GM12878 (cell line): ENCODE measurements around the gene PAFAH2. TPM values are rescaled to one million over a fixed set of nuclear protein-coding genes. Genes with fewer than 3 reads are reported as not detected.

Experiments
- ATAC-seq: fragments of 200-7000 bp; cut with Tn5 transposase; 3 replicates; pipeline ENCODE4 v1.9.1; 2020; ENCODE audit warnings: mild to moderate bottlenecking, moderate library complexity
- BruUV-seq: library from RNA; stranded (reverse); fragments of 400-500 nt; replicated peaks from 2 replicates; lab custom pipeline; 2021; lab: Mats Ljungman, UMichigan
- CTCF ChIA-PET: fragments of 300-600 bp; sonication (Branson Sonifier 250); formaldehyde crosslinking; extraction: SDS; loops from one replicate; lab custom pipeline; 2021; ENCODE audit warnings: inconsistent platforms; lab: Yijun Ruan, JAX
- POLR2A ChIA-PET: fragments of 350-600 bp; formaldehyde crosslinking; extraction: SDS; loops from one replicate; lab custom pipeline; 2021; ENCODE audit warnings: inconsistent platforms; lab: Charles Lee
- RAD21 ChIA-PET: fragments of 300-600 bp; sonication (Branson Sonifier 250); formaldehyde crosslinking; loops from one replicate; lab custom pipeline; 2023; ENCODE audit warnings: antibody characterized with exemption; ENCODE audit not compliant: unreplicated experiment; lab: Charles Lee
- SMC1A ChIA-PET: fragments of 300-600 bp; sonication (Branson Sonifier 250); formaldehyde crosslinking; loops from one replicate; lab custom pipeline; 2023; ENCODE audit not compliant: unreplicated experiment, uncharacterized antibody; lab: Charles Lee
- DNase-seq: peaks from one replicate; pipeline ENCODE4 v3.0.0-alpha.2; 2011; ENCODE audit warnings: low read depth, low spot score
- FAIRE-seq: peaks from 3 replicates; lab custom pipeline; 2011; peaks lifted over from hg19 to GRCh38; lab: Jason Lieb, UNC
- H2AFZ ChIP-seq: 2 replicates; pipeline ENCODE4 v1.6.0; 2011; ENCODE audit warnings: low read depth, low read length, control low read depth; ENCODE audit not compliant: control insufficient read depth
- H3K27ac ChIP-seq: 2 replicates; pipeline ENCODE4 v1.5.1; 2011; ENCODE audit warnings: control low read depth; ENCODE audit not compliant: control insufficient read depth, insufficient read depth
- H3K27me3 ChIP-seq, 2 experiments: replicated peaks in 1 of 2; 2 replicates each; pipeline versions ENCODE4 v1.6.0 to v1.6.1; 2011; ENCODE audit warnings: low read length in 1 of 2; ENCODE audit not compliant: control insufficient read depth in 2 of 2, insufficient read depth in 2 of 2
- H3K36me3 ChIP-seq, 2 experiments: 2 replicates each; pipeline ENCODE4 v1.5.1; 2011; ENCODE audit warnings: low read length in 1 of 2; ENCODE audit not compliant: control insufficient read depth in 2 of 2, insufficient read depth in 2 of 2
- H3K4me1 ChIP-seq: 2 replicates; pipeline ENCODE4 v1.6.1; 2011; ENCODE audit warnings: mild to moderate bottlenecking, low read length, moderate library complexity, mixed read lengths; ENCODE audit not compliant: control insufficient read depth, insufficient read depth
- H3K4me2 ChIP-seq: 2 replicates; pipeline ENCODE4 v1.6.0; 2011; ENCODE audit warnings: control low read depth; ENCODE audit not compliant: control insufficient read depth, insufficient read depth
- H3K4me3 ChIP-seq: fragments of 200-600 bp; sonication (generic); 2 replicates; pipeline ENCODE4 v1.5.1; 2016
- H3K79me2 ChIP-seq: 2 replicates; pipeline ENCODE4 v1.6.0; 2011; ENCODE audit warnings: low read length; ENCODE audit not compliant: control insufficient read depth, insufficient read depth
- H3K9ac ChIP-seq: 2 replicates; pipeline ENCODE4 v1.8.0; 2011; ENCODE audit warnings: low read length, control low read depth, mixed read lengths; ENCODE audit not compliant: control insufficient read depth, insufficient read depth
- H3K9me3 ChIP-seq: replicated peaks from 3 replicates; pipeline ENCODE4 v1.5.1; 2011; ENCODE audit warnings: mild to moderate bottlenecking, low read length; ENCODE audit not compliant: control insufficient read depth, insufficient read depth
- H4K20me1 ChIP-seq: 2 replicates; pipeline ENCODE4 v1.6.0; 2011; ENCODE audit not compliant: control insufficient read depth, insufficient read depth
- BHLHE40 ChIP-seq, 2 experiments: fragments of 450-650 bp in 1 of 2; IDR thresholded peaks; 2 replicates each; pipeline ENCODE4 v1.6.1; 2011 to 2017; ENCODE audit warnings: low read depth in 2 of 2, borderline replicate concordance in 1 of 2, improper control_type of control experiment in 1 of 2, low read length in 1 of 2, mild to moderate bottlenecking in 1 of 2
- KAT2A ChIP-seq: conservative IDR thresholded peaks from 2 replicates; pipeline ENCODE4 v1.6.1; 2011; ENCODE audit warnings: low read depth, low read length; ENCODE audit not compliant: control insufficient read depth
- POLR2AphosphoS5 ChIP-seq: IDR thresholded peaks from 2 replicates; pipeline ENCODE4 v1.6.1; 2011; ENCODE audit warnings: mild to moderate bottlenecking, low read length, inconsistent platforms
- WGBS: methylation state at CpG from one replicate; pipeline ENCODE4 v1.1.6; 2016; ENCODE audit warnings: low lambda C conversion rate; ENCODE audit not compliant: insufficient replicate concordance, insufficient coverage; ENCODE audit errors: missing lambda C conversion rate; 5-methylcytosine and 5-hydroxymethylcytosine counted together
- in situ Hi-C: fragments of 300-500 bp; cut with MboI; formaldehyde crosslinking; loops from 9 replicates; pipeline ENCODE4 v1.14.3; 2018; ENCODE audit warnings: mixed read lengths
- intact Hi-C: fragments of 100-400 bp; cut with micrococcal nuclease; formaldehyde crosslinking; loops from one replicate; pipeline ENCODE4 v1.14.2; 2022; ENCODE audit not compliant: unreplicated experiment
- polyA plus RNA-seq, 11 experiments: library from polyadenylated mRNA; depleted of rRNA in 4 of 11; unstranded in 6 of 11; stranded (reverse) in 5 of 11; fragments of >200 nt; fragmentation: Nextera tagmentation in 4 of 11; fragmentation: Illumina TruSeq in 1 of 11; extraction: Ambion mirVana in 4 of 11; extraction: Trizol in 1 of 11; gene quantifications; 1 replicate in 1 of 11; 2 replicates in 10 of 11; pipeline versions ENCODE4 v1.2.1 to v1.2.3, GENCODE V29; 2011 to 2016; ENCODE audit warnings: inconsistent platforms in 2 of 11, missing spikeins in 2 of 11, low read depth in 1 of 11
- total RNA-seq, 4 experiments: library from RNA; depleted of rRNA in 3 of 4; stranded (reverse); fragments of >200 nt in 3 of 4; fragmentation: Illumina TruSeq in 1 of 4; extraction: Trizol in 1 of 4; gene quantifications; 2 replicates each; pipeline versions ENCODE4 v1.2.1 to v1.2.3, GENCODE V29; 2013 to 2021
- TF ChIP-seq, protein P1 (sequence below): fragments of 450-650 bp; IDR thresholded peaks from 2 replicates; pipeline ENCODE4 v1.6.1; 2017; ENCODE audit warnings: mild to moderate bottlenecking
- TF ChIP-seq, protein P2 (sequence below): fragments of 450-650 bp; IDR thresholded peaks from 2 replicates; pipeline ENCODE4 v1.6.1; 2014; ENCODE audit warnings: mild to moderate bottlenecking
- TF ChIP-seq, protein P3 (sequence below): IDR thresholded peaks from 2 replicates; pipeline ENCODE4 v1.6.1; 2012; ENCODE audit warnings: improper control_type of control experiment, low read depth, low read length; ENCODE audit not compliant: insufficient replicate concordance

Gene PAFAH2
- total and polyA plus RNA-seq, 10 of the 15 experiments (the other 5 are each of a cell fraction or from before 2014, with no cell fraction given): 3.0 to 9.5 (median 6.5) TPM

DNA sequence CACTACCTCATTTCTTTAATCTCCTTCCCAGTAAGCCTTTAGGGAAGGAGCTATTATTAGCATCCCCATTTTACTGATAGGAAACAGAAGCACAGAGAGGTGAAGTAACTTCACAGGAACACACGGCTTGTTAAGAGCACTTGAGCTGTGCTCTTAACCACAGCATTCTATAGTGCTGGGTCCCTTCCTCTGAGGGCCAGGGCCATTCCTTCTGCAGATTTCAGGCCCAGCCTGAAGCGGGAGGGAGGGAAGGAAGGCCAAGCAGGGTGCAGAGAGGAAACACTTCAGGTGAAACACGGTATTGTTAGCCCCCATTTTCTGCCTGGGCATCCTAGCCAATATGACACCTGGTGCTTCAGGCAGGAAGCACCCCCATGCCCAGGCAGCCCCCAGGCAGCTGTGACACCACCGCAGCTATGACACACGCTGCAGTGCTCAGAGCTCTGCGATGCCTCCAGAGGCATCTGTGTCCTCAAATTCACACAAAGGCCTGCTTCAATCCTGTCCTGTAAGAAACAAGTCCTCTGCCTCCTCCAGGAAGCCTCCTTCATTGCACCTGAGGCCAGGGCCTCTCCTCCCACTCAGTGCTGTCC lies 19.2 kb upstream of the PAFAH2 start:
- intact Hi-C loops: no loop called here
- Histone ChIP-seq H3K36me3 (no peaks in the 10 kb centered on the region), H3K9ac (no peak overlapping the region), H3K79me2 (no peaks in the 10 kb centered on the region), H3K4me3 (no peak overlapping the region), H3K27me3 (no peaks in the 10 kb centered on the region; a peak in 3 of 4 replicates), H3K9me3 (no peaks in the 10 kb centered on the region), H4K20me1 (no peaks in the 10 kb centered on the region), H3K27ac (no peak overlapping the region), H3K4me2 (no peak overlapping the region), H2AFZ (no peak overlapping the region), H3K4me1 (peaks cover 8% of the 10 kb centered on the region; the same call in 1 of the 2 replicates)
- ChIA-PET SMC1A (interaction anchor here (0.7 to 1.3 kb wide), 3 partner anchors 9 to 180 kb away, joined by 3 read pairs; no protein-coding TSS in a partner anchor), POLR2A (no interaction called here), CTCF (interaction anchor here (1.3 to 1.9 kb wide), 2 partner anchors 13 to 19 kb away, joined by 4 to 7 read pairs; partner anchors contain the start of gene PAFAH2), RAD21 (interaction anchor here (0.5 to 1.7 kb wide), 3 partner anchors 19 to 174 kb away, joined by 4 to 6 read pairs (median 5); partner anchors contain the start of gene PAFAH2)
- no peak for DNase-seq
- ATAC-seq: no peak
- in situ Hi-C loops: no loop called here
- TF ChIP-seq KAT2A (no peak), BHLHE40 (IDR thresholded peaks at IDR 0.05; ENCODE audit: borderline replicate concordance in 1 of 2, low read depth in 2 of 2, low read length in 1 of 2) (no peak), POLR2AphosphoS5 (no peak)
- TF ChIP-seq, protein P1, sequence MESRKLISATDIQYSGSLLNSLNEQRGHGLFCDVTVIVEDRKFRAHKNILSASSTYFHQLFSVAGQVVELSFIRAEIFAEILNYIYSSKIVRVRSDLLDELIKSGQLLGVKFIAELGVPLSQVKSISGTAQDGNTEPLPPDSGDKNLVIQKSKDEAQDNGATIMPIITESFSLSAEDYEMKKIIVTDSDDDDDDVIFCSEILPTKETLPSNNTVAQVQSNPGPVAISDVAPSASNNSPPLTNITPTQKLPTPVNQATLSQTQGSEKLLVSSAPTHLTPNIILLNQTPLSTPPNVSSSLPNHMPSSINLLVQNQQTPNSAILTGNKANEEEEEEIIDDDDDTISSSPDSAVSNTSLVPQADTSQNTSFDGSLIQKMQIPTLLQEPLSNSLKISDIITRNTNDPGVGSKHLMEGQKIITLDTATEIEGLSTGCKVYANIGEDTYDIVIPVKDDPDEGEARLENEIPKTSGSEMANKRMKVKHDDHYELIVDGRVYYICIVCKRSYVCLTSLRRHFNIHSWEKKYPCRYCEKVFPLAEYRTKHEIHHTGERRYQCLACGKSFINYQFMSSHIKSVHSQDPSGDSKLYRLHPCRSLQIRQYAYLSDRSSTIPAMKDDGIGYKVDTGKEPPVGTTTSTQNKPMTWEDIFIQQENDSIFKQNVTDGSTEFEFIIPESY: no peak
- TF ChIP-seq, protein P2, sequence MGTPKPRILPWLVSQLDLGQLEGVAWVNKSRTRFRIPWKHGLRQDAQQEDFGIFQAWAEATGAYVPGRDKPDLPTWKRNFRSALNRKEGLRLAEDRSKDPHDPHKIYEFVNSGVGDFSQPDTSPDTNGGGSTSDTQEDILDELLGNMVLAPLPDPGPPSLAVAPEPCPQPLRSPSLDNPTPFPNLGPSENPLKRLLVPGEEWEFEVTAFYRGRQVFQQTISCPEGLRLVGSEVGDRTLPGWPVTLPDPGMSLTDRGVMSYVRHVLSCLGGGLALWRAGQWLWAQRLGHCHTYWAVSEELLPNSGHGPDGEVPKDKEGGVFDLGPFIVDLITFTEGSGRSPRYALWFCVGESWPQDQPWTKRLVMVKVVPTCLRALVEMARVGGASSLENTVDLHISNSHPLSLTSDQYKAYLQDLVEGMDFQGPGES: no peak
- TF ChIP-seq, protein P3, sequence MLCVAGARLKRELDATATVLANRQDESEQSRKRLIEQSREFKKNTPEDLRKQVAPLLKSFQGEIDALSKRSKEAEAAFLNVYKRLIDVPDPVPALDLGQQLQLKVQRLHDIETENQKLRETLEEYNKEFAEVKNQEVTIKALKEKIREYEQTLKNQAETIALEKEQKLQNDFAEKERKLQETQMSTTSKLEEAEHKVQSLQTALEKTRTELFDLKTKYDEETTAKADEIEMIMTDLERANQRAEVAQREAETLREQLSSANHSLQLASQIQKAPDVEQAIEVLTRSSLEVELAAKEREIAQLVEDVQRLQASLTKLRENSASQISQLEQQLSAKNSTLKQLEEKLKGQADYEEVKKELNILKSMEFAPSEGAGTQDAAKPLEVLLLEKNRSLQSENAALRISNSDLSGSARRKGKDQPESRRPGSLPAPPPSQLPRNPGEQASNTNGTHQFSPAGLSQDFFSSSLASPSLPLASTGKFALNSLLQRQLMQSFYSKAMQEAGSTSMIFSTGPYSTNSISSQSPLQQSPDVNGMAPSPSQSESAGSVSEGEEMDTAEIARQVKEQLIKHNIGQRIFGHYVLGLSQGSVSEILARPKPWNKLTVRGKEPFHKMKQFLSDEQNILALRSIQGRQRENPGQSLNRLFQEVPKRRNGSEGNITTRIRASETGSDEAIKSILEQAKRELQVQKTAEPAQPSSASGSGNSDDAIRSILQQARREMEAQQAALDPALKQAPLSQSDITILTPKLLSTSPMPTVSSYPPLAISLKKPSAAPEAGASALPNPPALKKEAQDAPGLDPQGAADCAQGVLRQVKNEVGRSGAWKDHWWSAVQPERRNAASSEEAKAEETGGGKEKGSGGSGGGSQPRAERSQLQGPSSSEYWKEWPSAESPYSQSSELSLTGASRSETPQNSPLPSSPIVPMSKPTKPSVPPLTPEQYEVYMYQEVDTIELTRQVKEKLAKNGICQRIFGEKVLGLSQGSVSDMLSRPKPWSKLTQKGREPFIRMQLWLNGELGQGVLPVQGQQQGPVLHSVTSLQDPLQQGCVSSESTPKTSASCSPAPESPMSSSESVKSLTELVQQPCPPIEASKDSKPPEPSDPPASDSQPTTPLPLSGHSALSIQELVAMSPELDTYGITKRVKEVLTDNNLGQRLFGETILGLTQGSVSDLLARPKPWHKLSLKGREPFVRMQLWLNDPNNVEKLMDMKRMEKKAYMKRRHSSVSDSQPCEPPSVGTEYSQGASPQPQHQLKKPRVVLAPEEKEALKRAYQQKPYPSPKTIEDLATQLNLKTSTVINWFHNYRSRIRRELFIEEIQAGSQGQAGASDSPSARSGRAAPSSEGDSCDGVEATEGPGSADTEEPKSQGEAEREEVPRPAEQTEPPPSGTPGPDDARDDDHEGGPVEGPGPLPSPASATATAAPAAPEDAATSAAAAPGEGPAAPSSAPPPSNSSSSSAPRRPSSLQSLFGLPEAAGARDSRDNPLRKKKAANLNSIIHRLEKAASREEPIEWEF: no peak
- BruUV-seq: no TSS peak
- 42% methylated on average over 6 of the region's 6 CpGs for WGBS
- no peak for FAIRE-seq
